Endothelial cell (in vitro differentiated cells): ENCODE results near the gene HCFC2. TPM values are rescaled to one million over a fixed set of nuclear protein-coding genes. Genes with fewer than 3 reads are reported as not detected.

ENCODE experiments used
- DNase-seq: peaks from one replicate; pipeline ENCODE4 v3.0.0; 2021; ENCODE audit warnings: low spot score
- H3K27ac Mint-ChIP-seq: one replicate; pipeline ENCODE4 v1.8.0; 2021; ENCODE audit warnings: mixed read lengths, inconsistent platforms; ENCODE audit not compliant: unreplicated experiment
- H3K27me3 Mint-ChIP-seq: one replicate; pipeline ENCODE4 v1.8.0; 2021; ENCODE audit warnings: mild to moderate bottlenecking, moderate library complexity, mixed read lengths, inconsistent platforms; ENCODE audit not compliant: unreplicated experiment
- H3K36me3 Mint-ChIP-seq: one replicate; pipeline ENCODE4 v1.8.0; 2021; ENCODE audit warnings: mild to moderate bottlenecking, low read depth, mixed read lengths, inconsistent platforms; ENCODE audit not compliant: unreplicated experiment
- H3K4me1 Mint-ChIP-seq: one replicate; pipeline ENCODE4 v1.8.0; 2021; ENCODE audit warnings: mild to moderate bottlenecking, mixed read lengths, inconsistent platforms; ENCODE audit not compliant: unreplicated experiment
- H3K4me3 Mint-ChIP-seq: one replicate; pipeline ENCODE4 v1.8.0; 2021; ENCODE audit warnings: mild to moderate bottlenecking, mixed read lengths, inconsistent platforms; ENCODE audit not compliant: unreplicated experiment
- H3K9me3 Mint-ChIP-seq: one replicate; pipeline ENCODE4 v1.8.0; 2021; ENCODE audit warnings: mixed read lengths, inconsistent platforms; ENCODE audit not compliant: unreplicated experiment
- total RNA-seq: library from RNA; stranded (reverse); fragmentation: NEBNext Ultra II Directional; extraction: Animal tissue kit (Norgen Biotek cat#: 25700); gene quantifications from one replicate; pipeline ENCODE4 v1.2.1, GENCODE V29; 2021; ENCODE audit not compliant: unreplicated experiment
- TF ChIP-seq, protein P1 (sequence below): fragments of 200-600 bp; sonication (generic); IDR thresholded peaks from one replicate; pipeline ENCODE4 v1.5.0; 2021; ENCODE audit warnings: antibody characterized with exemption; ENCODE audit not compliant: unreplicated experiment

Gene HCFC2
- total RNA-seq, 1 donor from 2014 or later = 13.3 TPM

DNA sequence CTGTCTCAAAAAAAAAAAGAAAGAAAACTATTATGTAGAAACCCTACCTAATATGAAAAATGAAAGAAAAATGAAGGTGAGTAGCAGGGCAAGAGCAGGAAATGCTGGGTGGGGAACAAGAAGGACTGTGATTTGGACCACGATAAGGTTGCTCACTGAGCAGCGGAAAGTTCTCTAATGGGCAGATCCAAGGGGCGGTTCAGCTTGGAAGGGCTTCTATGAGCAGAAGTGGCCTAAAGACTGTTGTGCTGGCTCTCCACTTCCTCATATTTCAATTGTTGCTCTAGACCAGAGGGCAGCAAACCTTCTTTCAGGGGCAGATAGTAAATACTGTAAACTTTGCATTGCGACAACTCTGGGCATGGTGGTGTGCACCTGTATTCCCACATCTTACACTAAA is 90.0 kb downstream of the HCFC2 start:
- Mint-ChIP-seq H3K9me3 (no peaks in the 10 kb centered on the region), H3K4me3 (no peak overlapping the region), H3K27ac (no peak overlapping the region), H3K4me1 (no peaks in the 10 kb centered on the region), H3K36me3 (no peaks in the 10 kb centered on the region), H3K27me3 (peaks cover 1% of the 10 kb centered on the region)
- no peak for DNase-seq
- TF ChIP-seq, protein P1, sequence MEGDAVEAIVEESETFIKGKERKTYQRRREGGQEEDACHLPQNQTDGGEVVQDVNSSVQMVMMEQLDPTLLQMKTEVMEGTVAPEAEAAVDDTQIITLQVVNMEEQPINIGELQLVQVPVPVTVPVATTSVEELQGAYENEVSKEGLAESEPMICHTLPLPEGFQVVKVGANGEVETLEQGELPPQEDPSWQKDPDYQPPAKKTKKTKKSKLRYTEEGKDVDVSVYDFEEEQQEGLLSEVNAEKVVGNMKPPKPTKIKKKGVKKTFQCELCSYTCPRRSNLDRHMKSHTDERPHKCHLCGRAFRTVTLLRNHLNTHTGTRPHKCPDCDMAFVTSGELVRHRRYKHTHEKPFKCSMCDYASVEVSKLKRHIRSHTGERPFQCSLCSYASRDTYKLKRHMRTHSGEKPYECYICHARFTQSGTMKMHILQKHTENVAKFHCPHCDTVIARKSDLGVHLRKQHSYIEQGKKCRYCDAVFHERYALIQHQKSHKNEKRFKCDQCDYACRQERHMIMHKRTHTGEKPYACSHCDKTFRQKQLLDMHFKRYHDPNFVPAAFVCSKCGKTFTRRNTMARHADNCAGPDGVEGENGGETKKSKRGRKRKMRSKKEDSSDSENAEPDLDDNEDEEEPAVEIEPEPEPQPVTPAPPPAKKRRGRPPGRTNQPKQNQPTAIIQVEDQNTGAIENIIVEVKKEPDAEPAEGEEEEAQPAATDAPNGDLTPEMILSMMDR = no peak

DNA sequence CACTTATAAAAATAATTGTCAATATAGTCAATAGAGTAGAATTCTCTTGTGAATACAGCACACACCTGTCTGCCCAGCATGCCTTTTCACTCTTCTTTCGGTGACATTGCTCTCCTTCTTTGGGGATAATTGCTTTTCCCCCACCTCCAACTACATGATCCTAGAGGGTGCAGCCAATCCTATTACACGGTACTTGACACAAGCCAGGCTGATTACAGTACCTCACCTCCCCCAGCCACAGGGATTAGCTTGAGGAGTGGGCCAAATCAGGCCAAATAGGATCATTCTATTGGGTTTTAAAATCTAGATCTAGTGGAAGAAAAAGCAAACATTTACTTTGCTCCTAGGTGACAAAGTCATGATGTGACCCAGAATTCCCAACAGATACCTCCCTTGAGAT is 90.5 kb downstream of the HCFC2 start:
- no peaks in the 10 kb centered on the region for H3K36me3 Mint-ChIP-seq
- no peak overlapping the region for H3K27ac Mint-ChIP-seq
- no peak overlapping the region for H3K4me3 Mint-ChIP-seq
- no peaks in the 10 kb centered on the region for H3K9me3 Mint-ChIP-seq
- DNase-seq = no peak
- TF ChIP-seq, protein P1 = no peak
- no peaks in the 10 kb centered on the region for H3K4me1 Mint-ChIP-seq
- peaks cover 1% of the 10 kb centered on the region for H3K27me3 Mint-ChIP-seq

Other genes starting within 250 kb of the HCFC2 start
- 1.3 TPM for gene NT5DC3, start 223.3 kb upstream of the HCFC2 start, total RNA-seq
- 729 TPM for gene HSP90B1, start 134.1 kb upstream of the HCFC2 start, total RNA-seq
- gene TDG, start 98.7 kb upstream of the HCFC2 start, total RNA-seq = 28.6 TPM
- 3.8 TPM for gene GLT8D2, start 14.3 kb upstream of the HCFC2 start, total RNA-seq
- gene NFYB, start 73.7 kb downstream of the HCFC2 start, total RNA-seq = 19.7 TPM
- 105 TPM for gene TXNRD1, start 151.2 kb downstream of the HCFC2 start, total RNA-seq
- gene EID3, start 239.2 kb downstream of the HCFC2 start, total RNA-seq = 2.2 TPM